Memory B cell (primary cell): ENCODE data around the gene CNMD.
A peak's percentile ranks its signal among the peaks of the same experiment; 100 is the strongest.

Experiments
- ATAC-seq: fragments of 150-1000 bp; cut with Tn5 transposase; 2 replicates; pipeline ENCODE4 v1.10.0; 2021; ENCODE audit warnings: low read depth, mild to moderate bottlenecking, moderate library complexity
- DNase-seq, 2 donors: peaks; one replicate each; pipeline ENCODE4 v3.0.0; 2022; ENCODE audit warnings: low spot score in 2 of 2
- H3K27ac Mint-ChIP-seq: one replicate; pipeline ENCODE4 v1.8.0; 2022; ENCODE audit warnings: mild to moderate bottlenecking, moderate library complexity, mixed read lengths
- H3K27me3 Mint-ChIP-seq: one replicate; pipeline ENCODE4 v1.8.0; 2022; ENCODE audit warnings: mixed read lengths
- H3K36me3 Mint-ChIP-seq: one replicate; pipeline ENCODE4 v1.8.0; 2022; ENCODE audit warnings: mild to moderate bottlenecking, mixed read lengths
- H3K4me1 Mint-ChIP-seq: one replicate; pipeline ENCODE4 v1.8.0; 2022; ENCODE audit warnings: mixed read lengths
- H3K4me3 Mint-ChIP-seq: one replicate; pipeline ENCODE4 v1.8.0; 2022; ENCODE audit warnings: mild to moderate bottlenecking, moderate library complexity, mixed read lengths
- H3K9me3 Mint-ChIP-seq: one replicate; pipeline ENCODE4 v1.8.0; 2022; ENCODE audit warnings: mixed read lengths

CNMD gene

DNA sequence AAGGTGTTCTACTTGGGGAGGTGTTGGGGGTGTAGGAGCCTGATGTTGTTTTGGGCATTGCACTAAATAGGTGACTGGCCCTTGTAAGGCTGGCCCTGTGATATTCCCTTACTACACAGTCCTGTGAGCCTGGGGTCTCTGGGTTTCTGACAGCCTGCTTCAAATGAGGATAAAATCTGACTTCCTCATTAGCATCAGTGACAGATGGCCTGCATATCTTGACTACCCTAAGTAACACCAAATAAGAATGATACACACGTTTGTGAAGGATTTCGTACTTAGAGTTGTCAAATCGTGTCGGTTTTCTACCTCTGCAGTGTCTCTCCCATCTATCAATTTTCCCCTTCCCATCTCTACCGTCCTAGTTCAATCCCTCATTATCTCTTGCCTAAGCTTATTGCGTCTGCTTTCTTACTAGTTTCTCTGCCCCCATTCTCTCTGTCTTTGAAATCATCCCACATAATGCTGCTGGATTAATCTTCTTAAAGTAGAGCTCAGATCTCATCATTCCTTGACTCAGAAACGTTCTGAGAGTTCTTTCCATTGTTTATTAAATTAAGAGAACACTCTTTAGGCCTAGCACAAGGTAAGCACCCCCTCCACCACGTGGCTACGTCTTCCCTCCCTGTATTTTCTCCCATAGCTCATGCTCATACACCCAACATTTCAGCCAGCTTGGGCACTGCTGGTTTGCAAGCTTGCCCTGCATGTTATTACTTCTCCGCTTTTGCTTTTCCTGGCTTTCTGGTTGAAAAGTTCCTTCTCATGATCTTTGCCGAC is 26.2 kb upstream of the CNMD start:
- ATAC-seq (no peak), DNase-seq (no peak)
- no peak overlapping the region for H3K27ac Mint-ChIP-seq
- H3K4me3 Mint-ChIP-seq: no peak overlapping the region
- H3K36me3 Mint-ChIP-seq: no peaks in the 10 kb centered on the region
- no peaks in the 10 kb centered on the region for H3K4me1 Mint-ChIP-seq
- H3K9me3 Mint-ChIP-seq: peaks cover 2% of the 10 kb centered on the region
- H3K27me3 Mint-ChIP-seq: peaks cover 14% of the 10 kb centered on the region

GRCh38 chr13:52760077-52760476 is 20.5 kb upstream of the CNMD start:
- H3K36me3 Mint-ChIP-seq: no peaks in the 10 kb centered on the region
- ATAC-seq: no peak
- H3K9me3 Mint-ChIP-seq: no peaks in the 10 kb centered on the region
- peaks cover 7% of the 10 kb centered on the region for H3K27me3 Mint-ChIP-seq
- no peak overlapping the region for H3K4me3 Mint-ChIP-seq
- no peak overlapping the region for H3K27ac Mint-ChIP-seq
- no peak for DNase-seq
- no peaks in the 10 kb centered on the region for H3K4me1 Mint-ChIP-seq

GRCh38 chr13:52758114-52758513 is 18.5 kb upstream of the CNMD start:
- ATAC-seq (no peak), DNase-seq (no peak)
- Mint-ChIP-seq H3K27me3 (peaks cover 7% of the 10 kb centered on the region), H3K4me3 (no peak overlapping the region), H3K27ac (no peak overlapping the region), H3K36me3 (no peaks in the 10 kb centered on the region), H3K4me1 (no peaks in the 10 kb centered on the region), H3K9me3 (no peaks in the 10 kb centered on the region)

DNA sequence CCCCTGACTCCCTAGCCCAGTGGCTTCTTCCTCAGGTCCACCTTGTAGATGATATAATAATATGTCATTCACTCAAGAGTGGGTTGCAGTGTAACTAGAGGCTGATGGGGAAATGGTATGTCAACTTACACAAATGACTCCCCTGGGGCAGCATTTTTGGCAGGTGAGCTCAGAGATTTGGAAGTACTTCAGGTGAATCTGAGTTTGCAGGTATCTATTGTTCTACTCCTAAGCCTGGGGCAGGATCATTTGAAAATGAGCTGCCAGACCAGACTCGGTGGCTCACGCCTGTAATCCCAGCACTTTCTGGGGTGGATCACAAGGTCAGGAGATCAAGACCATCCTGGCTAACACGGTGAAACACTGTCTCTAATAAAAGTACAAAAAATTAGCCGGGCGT is 11.6 kb upstream of the CNMD start:
- ATAC-seq: no peak
- Mint-ChIP-seq H3K36me3 (no peaks in the 10 kb centered on the region), H3K27me3 (peaks cover 8% of the 10 kb centered on the region), H3K27ac (no peak overlapping the region), H3K9me3 (no peaks in the 10 kb centered on the region), H3K4me3 (no peak overlapping the region), H3K4me1 (no peaks in the 10 kb centered on the region)
- DNase-seq: no peak

GRCh38 chr13:52750713-52751112 is 11.1 kb upstream of the CNMD start:
- H3K4me1 Mint-ChIP-seq: no peaks in the 10 kb centered on the region
- ATAC-seq (no peak), DNase-seq (no peak)
- no peaks in the 10 kb centered on the region for H3K36me3 Mint-ChIP-seq
- no peak overlapping the region for H3K27ac Mint-ChIP-seq
- H3K4me3 Mint-ChIP-seq: no peak overlapping the region
- peaks cover 8% of the 10 kb centered on the region for H3K27me3 Mint-ChIP-seq
- no peaks in the 10 kb centered on the region for H3K9me3 Mint-ChIP-seq

GRCh38 chr13:52749419-52749818 is 9.8 kb upstream of the CNMD start:
- Mint-ChIP-seq H3K27ac (no peak overlapping the region), H3K9me3 (no peaks in the 10 kb centered on the region), H3K4me3 (no peak overlapping the region), H3K27me3 (peaks cover 16% of the 10 kb centered on the region), H3K4me1 (no peaks in the 10 kb centered on the region), H3K36me3 (no peaks in the 10 kb centered on the region)
- ATAC-seq (no peak), DNase-seq (no peak)

DNA sequence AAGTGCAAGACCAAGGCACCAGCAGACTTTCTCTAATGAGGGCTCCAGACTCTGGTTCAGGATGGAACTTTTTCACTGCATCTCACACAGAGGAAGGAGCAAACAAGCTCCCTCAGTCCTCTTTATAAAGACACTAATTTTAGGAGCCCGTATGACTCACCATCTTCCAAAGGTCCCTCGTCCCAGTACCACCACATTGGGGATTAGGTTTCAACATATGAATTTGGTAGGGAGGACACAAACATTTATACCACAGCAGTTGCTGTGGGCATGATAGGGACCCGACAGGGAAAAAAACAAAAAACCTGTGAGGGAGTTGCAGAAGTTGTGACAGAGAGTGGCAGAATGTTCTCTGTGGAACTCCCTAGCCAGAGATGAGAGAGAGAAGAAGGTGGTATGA is 6.5 kb upstream of the CNMD start:
- no peaks in the 10 kb centered on the region for H3K4me1 Mint-ChIP-seq
- H3K27ac Mint-ChIP-seq: no peak overlapping the region
- H3K36me3 Mint-ChIP-seq: peaks cover 3% of the 10 kb centered on the region

GRCh38 chr13:52744842-52745375 is 5.3 kb upstream of the CNMD start:
- Mint-ChIP-seq H3K27me3 (peaks cover 31% of the 10 kb centered on the region), H3K27ac (no peak overlapping the region), H3K9me3 (peaks cover 6% of the 10 kb centered on the region), H3K4me1 (no peaks in the 10 kb centered on the region), H3K4me3 (no peak overlapping the region), H3K36me3 (peaks cover 3% of the 10 kb centered on the region)
- DNase-seq (no peak), ATAC-seq (no peak)

More for the DNA sequence above, 6.5 kb upstream of the CNMD start:
- peaks cover 6% of the 10 kb centered on the region for H3K9me3 Mint-ChIP-seq
- peaks cover 27% of the 10 kb centered on the region for H3K27me3 Mint-ChIP-seq
- H3K4me3 Mint-ChIP-seq: no peak overlapping the region
- DNase-seq (no peak), ATAC-seq (no peak)

DNA sequence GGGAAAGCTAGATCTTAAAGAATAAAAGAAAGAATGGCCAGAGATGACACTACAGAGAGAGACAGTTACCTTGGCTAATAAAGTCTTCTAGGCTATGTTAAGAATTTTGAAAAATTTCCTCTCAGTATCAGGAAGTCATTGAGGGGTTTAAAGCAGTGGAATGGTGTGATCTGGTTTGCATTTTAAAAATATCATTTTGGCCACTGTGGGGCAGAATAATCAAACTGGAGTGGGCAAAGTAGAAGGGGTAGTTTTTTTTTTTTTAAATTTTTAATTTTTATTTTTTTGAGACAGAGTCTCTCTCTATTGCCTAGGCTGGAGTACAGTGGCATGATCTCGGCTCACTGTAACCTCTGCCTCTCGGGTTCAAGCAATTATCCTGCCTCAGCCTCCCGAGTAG is 4.4 kb upstream of the CNMD start:
- Mint-ChIP-seq H3K36me3 (peaks cover 3% of the 10 kb centered on the region), H3K27me3 (peaks cover 34% of the 10 kb centered on the region), H3K4me1 (peaks cover 3% of the 10 kb centered on the region), H3K9me3 (peaks cover 6% of the 10 kb centered on the region), H3K27ac (no peak overlapping the region), H3K4me3 (no peak overlapping the region)
- no peak for DNase-seq
- no peak for ATAC-seq

DNA sequence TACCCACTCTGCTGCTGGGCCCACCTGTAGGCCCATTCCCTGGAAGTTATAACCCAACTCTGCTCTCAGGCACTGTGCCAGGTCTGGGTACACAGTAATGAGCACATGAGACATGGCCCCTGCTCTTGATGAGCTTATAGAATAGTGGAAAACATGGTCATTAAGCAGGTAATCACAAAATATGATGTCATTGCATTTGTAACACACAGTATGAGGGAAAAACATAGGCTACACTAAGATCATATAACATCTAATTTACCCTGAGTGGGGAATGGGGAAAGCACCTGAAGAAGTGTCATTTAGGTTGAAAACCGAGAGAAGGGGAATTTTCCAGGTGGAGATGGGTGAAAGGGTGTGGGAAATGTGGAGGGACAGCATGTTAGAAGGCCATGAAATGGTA is 3.9 kb upstream of the CNMD start:
- H3K36me3 Mint-ChIP-seq: peaks cover 3% of the 10 kb centered on the region
- peaks cover 3% of the 10 kb centered on the region for H3K4me1 Mint-ChIP-seq
- no peak overlapping the region for H3K4me3 Mint-ChIP-seq
- H3K27me3 Mint-ChIP-seq: peaks cover 34% of the 10 kb centered on the region
- DNase-seq (no peak), ATAC-seq (no peak)
- peaks cover 6% of the 10 kb centered on the region for H3K9me3 Mint-ChIP-seq
- no peak overlapping the region for H3K27ac Mint-ChIP-seq

DNA sequence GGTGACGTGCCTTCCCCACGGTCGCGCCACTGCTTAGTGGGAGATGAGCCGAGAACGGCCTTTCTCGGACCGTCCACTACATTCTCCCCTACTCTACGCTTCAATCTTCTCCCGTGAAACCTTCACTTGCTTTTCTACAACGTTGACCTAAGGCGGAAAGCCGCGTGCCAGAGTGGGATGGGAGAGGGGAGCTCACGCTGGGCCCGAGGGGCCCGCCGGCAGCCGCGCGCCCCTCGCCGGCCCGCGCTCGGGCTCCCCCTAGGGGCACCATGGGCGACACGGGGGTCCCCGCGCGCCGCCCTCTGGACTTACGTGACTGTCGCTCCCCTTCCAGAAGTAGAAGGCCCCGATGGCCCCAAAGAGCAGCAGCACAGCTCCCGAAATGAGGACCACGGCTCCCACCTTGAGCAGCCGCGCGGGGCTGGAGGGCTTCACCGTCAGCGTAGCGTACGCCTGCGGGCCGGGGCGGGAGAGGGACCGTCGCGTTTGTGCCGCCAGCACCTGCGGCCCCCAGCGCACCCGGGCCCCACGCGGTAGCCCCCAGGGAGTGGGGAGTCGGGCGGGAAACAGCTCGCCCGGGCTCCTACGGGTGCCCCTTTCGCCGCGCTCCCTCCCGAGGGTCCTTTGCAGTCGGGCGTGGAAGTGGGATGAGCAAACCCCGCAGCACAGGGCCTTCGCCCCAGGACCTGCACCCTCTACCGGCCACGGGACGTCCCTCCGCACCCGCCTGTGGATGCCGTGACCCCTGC is 727 bp downstream of the CNMD start:
- ATAC-seq: peak; percentile 56
- H3K27ac Mint-ChIP-seq: no peak overlapping the region

GRCh38 chr13:52737965-52738364 is 1.7 kb downstream of the CNMD start:
- Mint-ChIP-seq H3K4me1 (peaks cover 3% of the 10 kb centered on the region), H3K27me3 (peaks cover 21% of the 10 kb centered on the region), H3K9me3 (peaks cover 4% of the 10 kb centered on the region), H3K36me3 (peaks cover 3% of the 10 kb centered on the region), H3K27ac (no peak overlapping the region), H3K4me3 (no peak overlapping the region)
- DNase-seq: no peak
- no peak for ATAC-seq

More for the DNA sequence above, 727 bp downstream of the CNMD start:
- Mint-ChIP-seq H3K36me3 (peaks cover 3% of the 10 kb centered on the region), H3K4me1 (peaks cover 3% of the 10 kb centered on the region), H3K27me3 (peaks cover 23% of the 10 kb centered on the region), H3K9me3 (peaks cover 6% of the 10 kb centered on the region), H3K4me3 (peak overlapping the region; percentile 42)
- DNase-seq: peak; percentile 3 to 24

DNA sequence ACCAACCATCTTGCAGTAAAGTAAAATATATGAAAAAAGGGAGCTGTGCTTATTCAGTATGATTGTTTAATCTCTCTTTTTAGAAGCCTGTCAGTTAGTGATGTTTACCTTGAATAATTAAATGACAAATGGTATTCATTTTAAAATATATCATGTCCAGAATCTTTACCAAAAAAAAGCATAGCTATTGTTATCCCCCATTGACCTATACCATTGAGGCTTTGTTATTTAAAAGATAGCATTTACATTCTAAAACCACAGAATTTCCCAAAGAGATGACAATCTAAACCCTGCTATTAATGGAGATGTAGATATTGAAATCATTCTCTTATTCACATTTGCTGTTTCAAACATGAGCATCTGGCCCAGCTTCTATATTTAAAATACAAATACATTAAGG is 2.2 kb downstream of the CNMD start:
- ATAC-seq (no peak), DNase-seq (no peak)
- peaks cover under 1% of the 10 kb centered on the region for H3K36me3 Mint-ChIP-seq
- peaks cover 2% of the 10 kb centered on the region for H3K9me3 Mint-ChIP-seq
- peaks cover 19% of the 10 kb centered on the region for H3K27me3 Mint-ChIP-seq
- no peak overlapping the region for H3K27ac Mint-ChIP-seq
- no peak overlapping the region for H3K4me3 Mint-ChIP-seq
- peaks cover 3% of the 10 kb centered on the region for H3K4me1 Mint-ChIP-seq

GRCh38 chr13:52736891-52737290 is 2.7 kb downstream of the CNMD start:
- H3K36me3 Mint-ChIP-seq: no peaks in the 10 kb centered on the region

More at GRCh38 chr13:52736891-52737290, 2.7 kb downstream of the CNMD start:
- DNase-seq (no peak), ATAC-seq (no peak)
- Mint-ChIP-seq H3K9me3 (no peaks in the 10 kb centered on the region), H3K27me3 (peaks cover 18% of the 10 kb centered on the region), H3K27ac (no peak overlapping the region), H3K4me3 (no peak overlapping the region), H3K4me1 (peaks cover 3% of the 10 kb centered on the region)
